Measurements from ENCODE around the gene FCGR3B. TPM values are rescaled to one million over a fixed set of nuclear protein-coding genes. Genes with fewer than 3 reads are reported as not detected.
"Not testable (repeated sequence)": the region's sequence is repeated elsewhere in the genome, so short reads cannot be mapped to it uniquely, and the experiment has no call there.

The FCGR3B gene
- total and polyA plus RNA-seq, 4 donors, result 0.64 to 9.2 (median 4.1) TPM

DNA sequence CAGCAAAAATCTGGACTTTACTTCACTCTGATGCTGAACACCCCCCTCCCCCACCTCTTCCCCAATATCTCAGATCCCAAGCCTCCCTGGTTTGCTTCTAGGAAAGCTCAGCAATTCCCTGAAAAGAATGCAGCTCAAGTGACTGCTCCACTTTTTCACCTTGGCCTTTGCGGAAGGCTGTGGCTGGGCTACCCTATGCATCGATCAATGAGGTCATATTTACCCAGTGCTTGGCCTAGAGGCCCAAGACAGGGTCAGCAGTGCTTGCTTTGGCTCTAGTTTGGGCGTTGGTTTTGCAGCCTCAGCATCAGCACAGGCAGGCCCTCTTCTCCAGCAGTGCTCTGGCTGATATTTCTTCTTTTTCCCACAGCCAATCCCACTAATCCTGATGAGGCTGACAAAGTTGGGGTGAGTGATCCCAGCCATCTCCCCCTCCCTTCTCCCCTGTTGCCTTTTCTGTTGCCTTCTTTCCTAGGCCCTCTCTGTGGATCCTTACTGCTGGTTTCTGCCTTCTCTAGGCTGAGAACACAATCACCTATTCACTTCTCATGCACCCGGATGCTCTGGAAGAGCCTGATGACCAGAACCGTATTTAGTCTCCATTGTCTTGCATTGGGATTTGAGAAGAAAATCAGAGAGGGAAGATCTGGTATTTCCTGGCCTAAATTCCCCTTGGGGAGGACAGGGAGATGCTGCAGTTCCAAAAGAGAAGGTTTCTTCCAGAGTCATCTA is 46.1 kb upstream of the FCGR3B start (continued):
- TF ChIP-seq, protein P1, sequence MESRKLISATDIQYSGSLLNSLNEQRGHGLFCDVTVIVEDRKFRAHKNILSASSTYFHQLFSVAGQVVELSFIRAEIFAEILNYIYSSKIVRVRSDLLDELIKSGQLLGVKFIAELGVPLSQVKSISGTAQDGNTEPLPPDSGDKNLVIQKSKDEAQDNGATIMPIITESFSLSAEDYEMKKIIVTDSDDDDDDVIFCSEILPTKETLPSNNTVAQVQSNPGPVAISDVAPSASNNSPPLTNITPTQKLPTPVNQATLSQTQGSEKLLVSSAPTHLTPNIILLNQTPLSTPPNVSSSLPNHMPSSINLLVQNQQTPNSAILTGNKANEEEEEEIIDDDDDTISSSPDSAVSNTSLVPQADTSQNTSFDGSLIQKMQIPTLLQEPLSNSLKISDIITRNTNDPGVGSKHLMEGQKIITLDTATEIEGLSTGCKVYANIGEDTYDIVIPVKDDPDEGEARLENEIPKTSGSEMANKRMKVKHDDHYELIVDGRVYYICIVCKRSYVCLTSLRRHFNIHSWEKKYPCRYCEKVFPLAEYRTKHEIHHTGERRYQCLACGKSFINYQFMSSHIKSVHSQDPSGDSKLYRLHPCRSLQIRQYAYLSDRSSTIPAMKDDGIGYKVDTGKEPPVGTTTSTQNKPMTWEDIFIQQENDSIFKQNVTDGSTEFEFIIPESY (IDR thresholded peaks at IDR 0.05), result no peak
- TF ChIP-seq, protein P2, sequence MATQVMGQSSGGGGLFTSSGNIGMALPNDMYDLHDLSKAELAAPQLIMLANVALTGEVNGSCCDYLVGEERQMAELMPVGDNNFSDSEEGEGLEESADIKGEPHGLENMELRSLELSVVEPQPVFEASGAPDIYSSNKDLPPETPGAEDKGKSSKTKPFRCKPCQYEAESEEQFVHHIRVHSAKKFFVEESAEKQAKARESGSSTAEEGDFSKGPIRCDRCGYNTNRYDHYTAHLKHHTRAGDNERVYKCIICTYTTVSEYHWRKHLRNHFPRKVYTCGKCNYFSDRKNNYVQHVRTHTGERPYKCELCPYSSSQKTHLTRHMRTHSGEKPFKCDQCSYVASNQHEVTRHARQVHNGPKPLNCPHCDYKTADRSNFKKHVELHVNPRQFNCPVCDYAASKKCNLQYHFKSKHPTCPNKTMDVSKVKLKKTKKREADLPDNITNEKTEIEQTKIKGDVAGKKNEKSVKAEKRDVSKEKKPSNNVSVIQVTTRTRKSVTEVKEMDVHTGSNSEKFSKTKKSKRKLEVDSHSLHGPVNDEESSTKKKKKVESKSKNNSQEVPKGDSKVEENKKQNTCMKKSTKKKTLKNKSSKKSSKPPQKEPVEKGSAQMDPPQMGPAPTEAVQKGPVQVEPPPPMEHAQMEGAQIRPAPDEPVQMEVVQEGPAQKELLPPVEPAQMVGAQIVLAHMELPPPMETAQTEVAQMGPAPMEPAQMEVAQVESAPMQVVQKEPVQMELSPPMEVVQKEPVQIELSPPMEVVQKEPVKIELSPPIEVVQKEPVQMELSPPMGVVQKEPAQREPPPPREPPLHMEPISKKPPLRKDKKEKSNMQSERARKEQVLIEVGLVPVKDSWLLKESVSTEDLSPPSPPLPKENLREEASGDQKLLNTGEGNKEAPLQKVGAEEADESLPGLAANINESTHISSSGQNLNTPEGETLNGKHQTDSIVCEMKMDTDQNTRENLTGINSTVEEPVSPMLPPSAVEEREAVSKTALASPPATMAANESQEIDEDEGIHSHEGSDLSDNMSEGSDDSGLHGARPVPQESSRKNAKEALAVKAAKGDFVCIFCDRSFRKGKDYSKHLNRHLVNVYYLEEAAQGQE (IDR thresholded peaks at IDR 0.05), result no peak

DNA sequence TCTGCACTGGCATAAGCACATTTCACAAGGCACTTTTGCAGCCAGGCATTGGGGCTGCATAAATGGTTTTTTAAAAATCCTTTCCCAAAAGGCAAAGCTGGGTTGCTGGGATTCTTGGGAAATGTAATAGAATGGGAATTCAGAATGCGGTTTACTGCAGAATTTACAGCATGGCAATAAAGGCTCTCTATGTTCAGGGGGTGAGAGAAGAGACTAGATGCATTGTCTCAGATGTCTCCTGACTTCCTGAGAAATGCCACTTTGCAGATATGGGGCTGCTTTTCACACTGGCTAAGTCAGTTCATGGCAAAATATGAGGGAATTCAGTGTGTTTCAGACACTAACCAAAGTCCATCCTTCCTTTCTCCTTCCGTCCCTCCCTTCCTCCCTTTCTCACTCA is 45.5 kb upstream of the FCGR3B start:
- H3K27ac ChIP-seq (ENCODE audit: low read depth in 1 of 2, low read length in 2 of 2), result no peak overlapping the region
- H3K36me3 ChIP-seq (ENCODE audit: control insufficient read depth in 4 of 4, insufficient read depth in 3 of 4, low read depth in 1 of 4, low read length in 3 of 4), result no peaks in the 10 kb centered on the region
- TF ChIP-seq FOXA1 (IDR thresholded peaks at IDR 0.05) (no peak), YY1 (IDR thresholded peaks at IDR 0.05) (no peak)
- TF ChIP-seq, protein P1 (IDR thresholded peaks at IDR 0.05), result no peak
- no peak overlapping the region for H3K4me3 ChIP-seq (ENCODE audit: low read depth in 1 of 3, low read length in 3 of 3)
- H3K9ac ChIP-seq (ENCODE audit: low read depth in 1 of 2, low read length in 2 of 2), result no peak overlapping the region
- DNase-seq (ENCODE audit: low spot score), result no peak
- 83% methylated on average over 2 of the region's 2 CpGs for WGBS
- H3K27me3 ChIP-seq (ENCODE audit: control insufficient read depth in 4 of 4, insufficient read depth in 4 of 4, low read length in 3 of 4), result no peaks in the 10 kb centered on the region
- peaks cover 4 to 24% (median 19%) of the 10 kb centered on the region in 4 donors for H3K4me1 ChIP-seq (ENCODE audit: control insufficient read depth in 4 of 4, insufficient read depth in 4 of 4, low read length in 3 of 4)
- H3K9me3 ChIP-seq (ENCODE audit: control insufficient read depth in 4 of 4, low read length in 3 of 4), result no peaks in the 10 kb centered on the region

DNA sequence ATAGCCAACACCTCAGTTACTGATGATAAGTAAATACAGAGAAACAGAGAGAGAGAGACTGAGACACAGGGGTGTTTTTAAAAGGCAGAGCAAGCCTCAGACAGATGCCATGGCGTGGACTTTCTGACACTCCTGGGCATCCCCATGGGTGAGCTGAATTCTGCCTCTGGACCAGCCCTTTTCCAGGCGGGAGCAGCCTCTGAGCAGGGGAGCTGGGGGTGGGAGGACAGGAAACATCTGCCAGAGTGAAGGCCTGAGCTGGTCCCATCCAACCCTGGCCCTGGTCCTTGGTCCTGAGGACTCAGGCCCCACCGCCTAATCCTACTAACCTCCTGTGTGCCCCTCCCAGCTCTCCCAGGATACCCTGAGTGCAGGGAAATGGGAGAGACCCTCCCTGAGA is 43.9 kb upstream of the FCGR3B start:
- H3K9ac ChIP-seq (ENCODE audit: low read depth in 1 of 2, low read length in 2 of 2); H3K4me3 ChIP-seq (ENCODE audit: low read depth in 1 of 3, low read length in 3 of 3); H3K27me3 ChIP-seq (ENCODE audit: control insufficient read depth in 4 of 4, insufficient read depth in 4 of 4, low read length in 3 of 4); DNase-seq (ENCODE audit: low spot score); H3K36me3 ChIP-seq (ENCODE audit: control insufficient read depth in 4 of 4, insufficient read depth in 3 of 4, low read depth in 1 of 4, low read length in 3 of 4); H3K27ac ChIP-seq (ENCODE audit: low read depth in 1 of 2, low read length in 2 of 2); H3K9me3 ChIP-seq (ENCODE audit: control insufficient read depth in 4 of 4, low read length in 3 of 4): not testable (repeated sequence)
- H3K4me1 ChIP-seq (ENCODE audit: control insufficient read depth in 4 of 4, insufficient read depth in 4 of 4, low read length in 3 of 4), result peaks cover 4 to 24% (median 19%) of the 10 kb centered on the region in 4 donors
- WGBS, result 94% methylated on average over 3 of the region's 3 CpGs

DNA sequence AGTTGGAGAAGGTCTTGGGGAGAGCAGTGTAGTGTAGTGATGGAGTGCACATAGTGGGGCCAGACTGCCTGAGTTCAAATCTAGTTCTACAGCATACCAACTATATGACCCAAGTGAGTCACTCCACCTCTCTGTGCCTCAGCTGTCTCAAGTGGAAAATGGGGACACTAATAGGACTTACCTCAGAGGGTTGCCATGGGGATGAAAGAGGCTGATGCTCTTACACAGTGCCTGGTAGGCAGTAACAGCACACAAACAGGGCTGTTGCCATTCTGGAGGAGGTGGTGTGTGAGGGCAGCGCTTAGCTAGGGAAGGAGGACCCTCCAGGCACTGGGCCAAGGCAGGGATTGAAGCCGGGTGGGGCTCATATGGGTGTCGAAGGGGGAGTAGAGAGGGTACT is 43.5 kb upstream of the FCGR3B start:
- not testable (repeated sequence) for H3K4me3 ChIP-seq (ENCODE audit: low read depth in 1 of 3, low read length in 3 of 3); H3K9ac ChIP-seq (ENCODE audit: low read depth in 1 of 2, low read length in 2 of 2); H3K27me3 ChIP-seq (ENCODE audit: control insufficient read depth in 4 of 4, insufficient read depth in 4 of 4, low read length in 3 of 4); DNase-seq (ENCODE audit: low spot score); H3K27ac ChIP-seq (ENCODE audit: low read depth in 1 of 2, low read length in 2 of 2); H3K36me3 ChIP-seq (ENCODE audit: control insufficient read depth in 4 of 4, insufficient read depth in 3 of 4, low read depth in 1 of 4, low read length in 3 of 4); H3K9me3 ChIP-seq (ENCODE audit: control insufficient read depth in 4 of 4, low read length in 3 of 4)
- WGBS, result 97% methylated on average over 2 of the region's 3 CpGs
- H3K4me1 ChIP-seq (ENCODE audit: control insufficient read depth in 4 of 4, insufficient read depth in 4 of 4, low read length in 3 of 4), result peaks cover 4 to 24% (median 19%) of the 10 kb centered on the region in 4 donors

DNA sequence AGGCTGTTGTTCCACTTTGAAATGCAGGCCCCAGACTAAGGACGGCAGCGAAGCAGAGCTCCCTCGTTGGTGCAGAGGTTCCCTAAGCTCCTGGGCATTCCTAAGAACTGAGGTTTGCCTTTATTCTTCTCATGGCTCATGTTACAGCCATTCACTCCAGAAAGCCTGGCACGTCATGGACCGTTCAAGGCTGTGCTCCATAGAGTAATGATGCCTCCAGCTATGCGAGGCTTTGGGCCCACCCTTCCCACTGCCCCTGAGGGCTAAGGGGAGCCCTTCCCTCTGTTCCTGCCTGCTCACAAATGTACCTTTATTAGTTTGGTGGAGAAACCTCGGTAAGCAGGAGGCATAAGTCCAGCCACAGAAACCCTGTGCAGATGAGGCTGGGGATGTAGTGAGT is 42.5 kb upstream of the FCGR3B start:
- not testable (repeated sequence) for H3K4me3 ChIP-seq (ENCODE audit: low read depth in 1 of 3, low read length in 3 of 3); DNase-seq (ENCODE audit: low spot score); H3K36me3 ChIP-seq (ENCODE audit: control insufficient read depth in 4 of 4, insufficient read depth in 3 of 4, low read depth in 1 of 4, low read length in 3 of 4); H3K27me3 ChIP-seq (ENCODE audit: control insufficient read depth in 4 of 4, insufficient read depth in 4 of 4, low read length in 3 of 4); H3K9ac ChIP-seq (ENCODE audit: low read depth in 1 of 2, low read length in 2 of 2); H3K9me3 ChIP-seq (ENCODE audit: control insufficient read depth in 4 of 4, low read length in 3 of 4); H3K27ac ChIP-seq (ENCODE audit: low read depth in 1 of 2, low read length in 2 of 2)
- H3K4me1 ChIP-seq (ENCODE audit: control insufficient read depth in 4 of 4, insufficient read depth in 4 of 4, low read length in 3 of 4), result peaks cover 4 to 20% (median 17%) of the 10 kb centered on the region in 4 donors
- WGBS, result 96% methylated on average over 7 of the region's 7 CpGs

DNA sequence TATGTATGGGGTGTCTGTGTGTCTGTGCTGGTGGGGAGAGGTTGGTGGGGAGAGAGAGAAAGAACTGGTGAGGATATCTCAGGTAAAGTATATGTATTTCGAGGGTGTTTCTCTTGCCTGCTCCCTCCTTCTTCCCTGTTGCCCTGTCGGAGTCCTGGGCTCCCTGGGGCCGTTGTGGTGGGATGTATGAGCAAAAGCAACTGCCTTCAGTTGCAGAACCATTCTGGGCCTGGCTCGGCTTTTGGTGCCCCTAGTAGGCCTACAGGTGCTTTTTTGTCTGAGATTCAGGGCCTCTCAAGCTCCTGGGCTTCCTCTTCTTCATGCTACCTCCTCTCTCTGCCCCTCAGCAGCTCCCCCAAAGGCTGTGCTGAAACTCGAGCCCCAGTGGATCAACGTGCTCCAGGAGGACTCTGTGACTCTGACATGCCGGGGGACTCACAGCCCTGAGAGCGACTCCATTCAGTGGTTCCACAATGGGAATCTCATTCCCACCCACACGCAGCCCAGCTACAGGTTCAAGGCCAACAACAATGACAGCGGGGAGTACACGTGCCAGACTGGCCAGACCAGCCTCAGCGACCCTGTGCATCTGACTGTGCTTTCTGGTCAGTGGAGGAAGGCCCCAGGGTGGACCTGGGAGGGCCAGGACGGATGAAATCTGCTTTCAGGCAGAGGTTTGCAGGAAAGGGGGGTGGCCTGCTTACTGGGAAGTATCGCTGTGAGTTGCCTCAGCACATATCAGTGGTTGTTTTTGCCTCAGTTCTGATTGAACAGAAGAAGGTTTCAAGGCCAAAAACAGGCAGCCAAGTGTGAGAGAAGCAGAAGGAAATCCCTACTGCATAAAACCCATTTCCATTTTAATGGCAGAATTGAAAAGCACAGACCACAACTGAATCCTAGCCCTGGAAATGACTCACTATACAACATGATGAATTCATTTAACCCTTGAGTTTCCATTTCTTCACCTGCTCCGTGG is 40.4 kb upstream of the FCGR3B start:
- not testable (repeated sequence) for H3K4me1 ChIP-seq (ENCODE audit: control insufficient read depth in 4 of 4, insufficient read depth in 4 of 4, low read length in 3 of 4); H3K9ac ChIP-seq (ENCODE audit: low read depth in 1 of 2, low read length in 2 of 2); H3K4me3 ChIP-seq (ENCODE audit: low read depth in 1 of 3, low read length in 3 of 3); H3K9me3 ChIP-seq (ENCODE audit: control insufficient read depth in 4 of 4, low read length in 3 of 4); H3K27me3 ChIP-seq (ENCODE audit: control insufficient read depth in 4 of 4, insufficient read depth in 4 of 4, low read length in 3 of 4); H3K27ac ChIP-seq (ENCODE audit: low read depth in 1 of 2, low read length in 2 of 2); H3K36me3 ChIP-seq (ENCODE audit: control insufficient read depth in 4 of 4, insufficient read depth in 3 of 4, low read depth in 1 of 4, low read length in 3 of 4); DNase-seq (ENCODE audit: low spot score)
- 84% methylated on average over 11 of the region's 15 CpGs for WGBS

All from liver (tissue), 9 donors.